GM03348 (cell line): Measurements from ENCODE around the gene IGFBP5.

Experiments used
- DNase-seq: peaks from one replicate; pipeline ENCODE4 v3.0.0; 2012; ENCODE audit warnings: low spot score

The IGFBP5 gene

DNA sequence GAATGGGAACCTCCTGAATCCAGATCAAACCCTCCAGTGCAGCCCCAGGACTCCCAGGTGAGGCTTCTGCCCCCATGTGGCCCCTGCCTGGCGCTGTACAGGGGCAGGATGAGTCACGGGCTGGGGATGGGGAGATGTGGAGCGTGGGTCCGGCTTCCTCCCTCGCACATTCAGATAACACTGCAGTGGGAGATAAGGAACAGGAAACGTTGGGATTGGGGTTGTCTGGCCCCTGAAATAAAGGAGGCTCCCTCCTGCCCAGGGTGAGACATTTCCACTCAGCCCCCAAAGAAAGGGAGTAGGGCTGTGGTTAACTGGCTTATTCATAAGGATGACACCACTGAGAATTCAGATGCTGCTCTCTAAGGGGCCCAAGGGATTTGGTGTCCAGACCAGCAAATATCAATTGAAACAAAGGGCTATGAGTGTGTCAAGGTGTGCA lies 30.7 kb downstream of the IGFBP5 start:
- DNase-seq = peak; percentile 33

DNA sequence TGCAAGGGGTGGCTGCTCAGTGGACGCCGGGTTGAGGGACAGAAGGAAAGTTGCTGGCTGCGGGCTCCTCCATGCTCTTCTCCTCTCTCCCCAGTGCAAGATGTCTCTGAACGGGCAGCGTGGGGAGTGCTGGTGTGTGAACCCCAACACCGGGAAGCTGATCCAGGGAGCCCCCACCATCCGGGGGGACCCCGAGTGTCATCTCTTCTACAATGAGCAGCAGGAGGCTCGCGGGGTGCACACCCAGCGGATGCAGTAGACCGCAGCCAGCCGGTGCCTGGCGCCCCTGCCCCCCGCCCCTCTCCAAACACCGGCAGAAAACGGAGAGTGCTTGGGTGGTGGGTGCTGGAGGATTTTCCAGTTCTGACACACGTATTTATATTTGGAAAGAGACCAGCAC lies 31.5 kb downstream of the IGFBP5 start:
- no peak for DNase-seq

DNA sequence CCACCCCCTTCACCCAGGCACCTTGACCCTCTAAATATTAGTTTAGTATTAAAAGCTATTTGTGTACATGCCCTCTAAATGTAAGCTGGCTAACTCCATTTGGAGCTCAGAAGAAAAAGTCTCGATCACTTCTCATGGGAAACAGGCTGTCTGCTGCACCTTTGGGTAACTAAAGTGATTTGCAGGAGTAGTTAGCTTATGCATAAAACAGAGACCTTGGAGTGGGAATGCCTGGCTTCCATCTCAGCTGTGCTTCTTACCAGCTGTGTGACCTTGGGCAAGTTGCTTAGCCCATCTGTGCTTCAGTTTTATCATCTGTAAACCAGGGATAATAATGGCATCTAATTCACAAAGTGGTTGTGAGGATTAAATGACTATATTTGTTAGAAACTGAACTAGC lies 32.2 kb downstream of the IGFBP5 start:
- no peak for DNase-seq

DNA sequence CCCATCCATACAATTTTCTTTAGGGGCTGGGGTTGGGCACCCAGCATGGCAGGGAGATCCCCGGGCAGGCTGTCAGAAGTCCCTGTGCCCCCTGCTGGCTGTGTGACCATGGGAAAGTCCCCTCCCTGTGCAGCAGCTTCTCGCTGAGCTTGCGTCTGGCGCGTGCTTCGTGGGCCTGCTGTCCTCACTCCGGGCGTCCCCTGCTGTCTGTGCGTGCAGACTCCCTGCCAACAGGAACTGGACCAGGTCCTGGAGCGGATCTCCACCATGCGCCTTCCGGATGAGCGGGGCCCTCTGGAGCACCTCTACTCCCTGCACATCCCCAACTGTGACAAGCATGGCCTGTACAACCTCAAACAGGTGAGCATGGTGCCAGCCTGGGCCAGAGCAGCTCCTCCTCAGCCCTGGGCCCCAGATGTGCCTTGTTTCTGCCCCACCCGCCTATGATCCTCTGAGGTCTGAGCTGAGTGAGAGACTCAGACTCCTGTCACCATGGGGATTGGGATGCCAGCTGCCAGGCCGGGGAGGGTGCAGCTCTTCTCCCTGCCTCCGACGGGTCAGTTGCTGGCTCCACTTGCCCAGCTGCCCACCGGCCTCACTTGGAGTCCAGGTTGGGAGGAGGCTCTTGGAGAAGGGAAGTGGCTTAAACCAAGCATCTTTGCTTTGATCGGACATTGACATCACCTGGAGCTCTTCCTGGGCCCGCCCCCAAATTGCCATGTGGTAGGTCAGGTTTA lies 33.5 kb downstream of the IGFBP5 start:
- no peak for DNase-seq

DNA sequence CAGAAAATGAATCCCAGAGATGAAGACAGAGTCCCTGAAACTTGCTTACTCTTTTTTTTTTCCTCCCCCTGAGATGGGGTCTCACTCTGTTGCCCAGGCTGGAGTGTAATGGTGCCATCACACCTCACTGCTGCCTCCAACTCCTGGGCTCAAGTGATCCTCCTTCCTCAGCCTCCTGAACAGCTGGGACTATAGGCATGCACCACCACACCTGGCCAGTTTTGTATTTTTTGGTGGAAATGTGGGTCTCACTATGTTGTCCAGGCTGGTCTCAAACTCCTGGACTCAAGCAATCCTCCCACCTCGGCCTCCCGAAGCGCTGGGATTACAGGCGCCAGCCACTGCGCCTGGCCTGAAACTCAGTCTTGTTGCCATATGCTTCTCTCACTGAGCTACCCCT lies 34.3 kb downstream of the IGFBP5 start:
- no peak for DNase-seq

DNA sequence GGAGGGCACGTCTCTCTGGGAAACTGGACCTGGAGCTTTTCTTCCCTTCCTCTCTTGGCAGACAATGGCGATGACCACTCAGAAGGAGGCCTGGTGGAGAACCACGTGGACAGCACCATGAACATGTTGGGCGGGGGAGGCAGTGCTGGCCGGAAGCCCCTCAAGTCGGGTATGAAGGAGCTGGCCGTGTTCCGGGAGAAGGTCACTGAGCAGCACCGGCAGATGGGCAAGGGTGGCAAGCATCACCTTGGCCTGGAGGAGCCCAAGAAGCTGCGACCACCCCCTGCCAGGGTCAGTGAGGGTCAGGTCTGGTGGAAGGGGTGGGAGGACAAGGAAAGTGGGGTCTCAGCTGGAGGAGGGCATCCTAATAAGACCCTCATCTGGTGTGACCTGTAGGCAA lies 34.9 kb downstream of the IGFBP5 start:
- no peak for DNase-seq

DNA sequence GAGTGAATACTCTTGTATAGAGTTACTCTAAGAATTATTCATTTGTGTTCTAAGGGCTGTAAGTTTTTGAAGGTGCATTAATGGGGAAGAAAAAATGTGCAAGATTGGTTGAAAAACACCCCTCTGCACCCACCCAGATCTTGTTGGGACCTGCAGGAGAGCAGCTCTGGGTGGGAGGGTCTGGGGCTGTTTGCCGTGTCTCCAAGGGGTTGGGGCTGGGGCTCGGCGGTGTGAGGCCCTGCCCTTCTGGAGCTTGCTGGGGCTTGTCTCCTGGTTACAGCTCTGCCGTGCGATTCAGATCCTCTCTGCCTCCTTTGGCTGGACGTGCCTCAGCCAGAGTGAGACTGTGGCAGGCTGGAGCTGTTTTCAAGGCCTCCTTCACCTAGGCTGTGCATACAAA lies 36.1 kb downstream of the IGFBP5 start:
- DNase-seq = no peak

DNA sequence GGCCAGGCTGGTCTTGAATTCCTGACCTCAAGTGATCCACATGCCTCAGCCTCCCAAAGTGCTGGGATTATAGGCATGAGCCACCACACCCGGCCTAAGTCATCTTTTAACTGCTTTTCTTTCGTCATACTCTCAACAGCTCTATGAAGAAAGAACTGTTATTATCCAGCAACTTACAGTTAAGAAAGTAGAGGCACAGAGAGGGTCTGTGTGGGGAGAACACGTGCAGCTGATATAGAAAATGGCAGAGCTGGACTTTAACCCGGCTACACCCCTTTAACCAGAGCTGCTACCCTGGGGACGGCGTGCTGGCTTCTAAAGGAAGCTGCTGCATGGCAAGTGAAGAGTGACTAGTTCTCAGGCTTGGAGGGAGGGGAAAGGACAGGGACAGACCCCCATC lies 36.6 kb downstream of the IGFBP5 start:
- DNase-seq = no peak

DNA sequence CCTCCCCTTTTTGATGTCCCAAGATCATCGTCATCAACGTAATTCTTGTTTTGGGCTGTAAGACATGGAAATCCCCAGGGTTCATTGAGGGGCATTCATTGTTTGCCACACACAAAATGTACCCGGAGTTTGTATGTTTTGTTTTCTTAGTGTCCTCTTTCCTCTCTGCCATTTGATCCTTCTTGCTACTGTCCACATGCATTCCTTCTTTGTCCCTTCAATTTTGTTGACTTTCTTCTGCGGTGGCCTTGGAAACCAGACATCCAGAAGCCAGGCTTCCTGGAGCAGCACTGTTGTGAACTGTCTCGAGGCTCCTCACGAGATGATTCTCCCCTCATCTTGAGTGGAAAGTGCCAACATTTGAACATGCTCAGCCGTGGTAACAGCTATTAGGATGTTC lies 37.4 kb downstream of the IGFBP5 start:
- no peak for DNase-seq

DNA sequence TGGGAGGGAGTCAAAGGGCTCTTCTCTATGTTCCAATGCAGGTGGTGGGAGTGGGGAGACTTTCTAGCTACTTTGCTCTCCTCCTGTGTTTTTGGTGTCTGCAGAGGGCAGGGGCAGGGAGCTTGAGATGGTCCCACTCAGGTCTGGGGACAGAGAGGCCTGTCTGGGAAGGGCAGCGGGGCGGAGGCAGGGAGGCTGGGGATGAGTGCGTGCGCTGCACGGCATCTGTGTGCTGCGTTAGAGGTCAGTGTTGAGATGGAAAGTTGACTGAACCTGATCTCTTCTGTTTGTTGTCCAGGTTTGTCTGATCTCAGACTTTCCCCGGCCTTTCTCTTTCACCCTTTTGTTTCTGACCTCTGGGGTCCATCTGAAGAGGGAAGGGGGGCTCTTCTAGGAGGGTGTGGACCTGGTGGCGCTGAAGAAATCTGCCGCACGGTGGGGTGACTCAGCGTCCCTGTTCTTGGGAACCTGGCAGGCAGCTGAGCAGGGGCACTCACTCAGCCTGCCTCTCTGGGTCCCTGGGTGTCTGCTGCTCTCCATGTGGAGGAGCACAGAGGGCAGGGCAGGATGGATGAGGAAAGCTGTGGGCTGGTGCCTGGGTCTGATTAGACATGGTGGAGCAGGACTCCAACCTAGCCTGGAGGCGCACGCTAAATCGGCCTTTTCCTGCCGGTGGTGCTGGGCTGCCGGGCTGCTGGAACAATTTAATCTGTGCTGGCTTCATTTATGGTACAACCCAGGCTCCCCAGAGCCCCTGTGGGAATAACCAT lies 38.1 kb downstream of the IGFBP5 start:
- DNase-seq = no peak

DNA sequence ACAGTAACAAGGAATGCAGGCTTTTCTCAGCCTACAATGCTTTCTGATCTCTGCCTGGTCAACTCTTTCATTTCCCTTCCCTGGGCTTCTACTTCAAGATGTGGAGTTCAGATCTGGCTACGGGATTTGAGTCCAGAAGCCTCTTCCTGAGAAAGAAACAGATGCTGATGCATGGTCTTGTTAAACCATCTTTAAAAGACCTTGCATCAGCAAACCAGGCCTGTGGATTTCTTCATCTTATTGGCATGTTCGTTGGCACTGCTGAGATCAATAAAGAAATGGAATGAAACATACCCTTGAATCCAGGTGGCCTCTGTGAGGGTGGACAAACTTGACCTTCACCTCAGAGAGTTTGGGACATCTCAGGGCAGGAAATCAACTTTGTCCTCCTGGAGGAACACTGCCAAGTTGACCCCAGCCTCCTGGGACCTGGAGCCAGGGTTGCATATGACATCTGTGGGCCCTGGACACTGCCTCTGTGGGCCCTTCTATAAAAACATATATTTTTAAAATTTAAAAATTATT lies 40.8 kb downstream of the IGFBP5 start:
- DNase-seq = no peak

DNA sequence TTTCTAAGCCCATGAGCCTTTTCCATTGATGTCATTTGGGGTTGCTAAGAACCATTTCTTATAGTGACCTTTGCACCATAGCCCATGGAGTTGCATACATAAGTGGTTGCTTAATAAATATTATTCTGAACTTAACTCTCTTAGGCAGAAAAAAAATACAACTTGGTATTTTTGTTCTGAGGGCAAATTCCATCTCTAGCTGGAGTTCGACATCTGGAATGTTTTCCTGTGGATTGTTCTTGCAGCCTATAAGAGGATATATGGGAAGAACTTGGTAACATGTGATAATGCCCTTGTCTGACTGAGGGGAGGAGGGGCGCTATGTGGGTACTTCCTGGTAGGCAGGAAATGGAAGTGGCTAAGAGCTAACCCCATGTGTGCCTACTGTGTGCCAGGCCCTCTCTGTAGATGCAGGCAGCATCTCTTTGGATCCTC lies 41.4 kb downstream of the IGFBP5 start:
- no peak for DNase-seq

DNA sequence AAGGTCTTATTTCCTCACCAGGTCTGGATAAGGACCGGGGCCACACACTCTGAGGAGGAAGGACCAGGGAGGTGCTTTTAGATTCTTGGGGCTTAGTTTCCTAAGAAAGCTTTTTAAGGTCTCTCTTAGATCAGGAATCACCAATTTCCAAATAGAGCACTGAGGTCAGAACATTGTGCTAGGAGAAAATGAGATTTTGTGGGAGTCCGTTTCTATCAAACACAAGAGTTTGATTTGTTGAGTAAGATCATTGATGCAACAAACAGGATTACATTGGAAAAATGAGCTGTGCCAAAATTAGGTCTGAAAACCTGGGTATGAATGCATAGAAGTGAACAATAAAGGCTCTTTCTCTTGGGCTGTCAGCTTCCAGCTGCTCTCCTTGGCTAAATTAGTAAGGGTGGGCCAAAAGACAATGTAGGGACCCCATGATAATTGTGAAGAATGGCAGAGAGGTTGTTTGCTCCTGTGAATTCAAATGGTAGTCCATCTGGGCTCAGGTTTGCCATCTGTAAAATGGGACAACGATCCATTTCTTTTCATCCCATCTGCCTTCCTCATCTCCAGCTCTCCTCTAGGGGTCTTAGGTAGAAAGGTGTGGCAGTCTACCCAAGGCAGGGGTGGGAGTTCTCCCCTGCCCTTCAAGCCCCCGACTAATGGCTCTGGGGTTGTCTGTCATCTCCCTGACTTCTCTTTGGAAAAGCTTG lies 42.1 kb downstream of the IGFBP5 start:
- no peak for DNase-seq

DNA sequence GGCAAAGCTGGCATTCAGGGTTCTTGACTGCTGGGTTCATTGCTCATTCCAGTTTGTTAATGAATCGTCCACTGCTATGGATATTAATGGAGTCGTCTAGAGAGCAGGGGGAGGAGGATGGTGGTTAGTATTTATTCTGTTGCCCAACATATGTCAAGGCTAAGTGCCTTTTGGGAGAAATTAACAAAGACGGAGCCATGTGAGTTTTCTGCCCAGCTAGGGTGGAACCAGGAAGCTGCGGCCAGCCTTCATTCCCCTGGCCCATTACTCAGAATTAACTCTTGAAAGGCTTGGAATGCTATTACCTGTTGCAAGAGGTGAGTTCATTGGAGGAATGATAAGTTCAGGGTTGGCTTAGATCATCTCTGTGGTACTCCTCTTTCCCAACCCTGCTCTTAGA lies 42.8 kb downstream of the IGFBP5 start:
- no peak for DNase-seq

DNA sequence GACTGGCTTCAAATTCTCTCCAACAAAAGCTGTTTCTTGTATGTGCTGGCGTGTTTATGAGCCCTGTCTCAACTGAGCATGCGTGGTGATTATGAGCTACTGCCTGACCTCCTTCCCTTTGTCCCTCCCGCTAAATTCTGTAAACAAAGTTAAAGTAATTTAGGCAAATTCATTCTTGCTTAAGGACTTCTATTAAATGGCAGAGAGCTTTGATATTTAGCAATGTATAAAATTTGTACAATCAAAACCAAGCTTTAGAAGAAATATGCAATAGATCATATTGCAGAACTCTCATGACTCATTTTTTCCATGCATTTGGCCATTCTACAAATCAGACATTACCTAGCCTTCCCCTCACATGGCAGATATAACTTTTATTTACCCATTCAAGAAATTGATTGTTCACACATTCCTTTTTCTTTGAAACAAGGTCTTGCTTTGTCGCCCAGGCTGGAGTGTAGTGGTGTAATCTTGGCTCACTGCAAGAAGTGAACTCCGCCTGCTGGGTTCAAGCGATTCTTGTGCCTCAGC lies 43.9 kb downstream of the IGFBP5 start:
- DNase-seq = no peak

DNA sequence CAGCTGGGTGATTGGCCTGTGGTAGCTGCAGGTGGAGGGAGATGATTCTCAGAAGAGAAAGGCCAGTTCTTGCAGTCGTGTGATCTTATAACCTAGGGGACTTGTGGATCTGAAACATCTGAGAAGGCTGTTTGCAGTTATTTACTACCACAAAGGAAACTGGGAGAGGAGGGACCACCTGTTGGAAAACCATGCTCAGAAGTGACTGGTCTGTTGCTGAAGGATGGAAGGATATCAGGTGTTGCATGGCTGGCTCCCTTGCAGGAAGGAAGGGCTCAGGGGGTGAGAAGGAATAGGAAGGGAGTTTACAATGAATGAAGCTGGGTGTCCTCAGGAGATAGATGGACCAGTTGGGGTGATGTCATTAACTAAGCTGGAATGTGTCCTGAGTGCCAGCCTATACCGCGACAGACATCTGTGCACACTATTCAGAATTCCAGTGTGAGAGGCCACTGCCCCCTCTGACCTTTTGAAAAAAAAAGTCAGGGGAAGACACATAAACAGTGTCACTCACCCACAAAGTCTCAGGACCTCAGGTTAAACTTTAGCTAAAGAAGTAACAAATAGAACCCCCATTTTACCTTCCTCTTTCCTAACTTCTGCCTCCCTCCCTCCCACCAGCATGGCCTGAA lies 44.6 kb downstream of the IGFBP5 start:
- no peak for DNase-seq

DNA sequence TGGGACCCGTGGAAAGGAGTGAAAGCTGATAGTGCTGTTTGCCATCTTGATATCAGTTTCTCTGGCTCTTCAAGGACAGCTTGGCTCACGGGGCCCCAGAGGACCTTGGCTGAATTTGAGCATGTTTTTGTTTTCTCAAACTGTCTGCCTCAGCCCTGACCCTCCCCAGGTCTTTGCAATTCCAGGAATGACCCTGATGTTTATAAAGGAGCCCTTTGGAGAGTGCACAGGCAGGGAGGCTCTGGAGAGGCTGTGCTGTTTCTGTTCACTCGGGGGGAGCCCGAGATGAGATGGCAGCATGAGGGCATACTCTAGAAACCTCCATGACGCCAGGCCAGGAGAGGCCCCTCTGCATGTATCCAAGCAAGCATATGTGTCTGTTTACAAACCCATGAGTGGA lies 45.8 kb downstream of the IGFBP5 start:
- DNase-seq = no peak

DNA sequence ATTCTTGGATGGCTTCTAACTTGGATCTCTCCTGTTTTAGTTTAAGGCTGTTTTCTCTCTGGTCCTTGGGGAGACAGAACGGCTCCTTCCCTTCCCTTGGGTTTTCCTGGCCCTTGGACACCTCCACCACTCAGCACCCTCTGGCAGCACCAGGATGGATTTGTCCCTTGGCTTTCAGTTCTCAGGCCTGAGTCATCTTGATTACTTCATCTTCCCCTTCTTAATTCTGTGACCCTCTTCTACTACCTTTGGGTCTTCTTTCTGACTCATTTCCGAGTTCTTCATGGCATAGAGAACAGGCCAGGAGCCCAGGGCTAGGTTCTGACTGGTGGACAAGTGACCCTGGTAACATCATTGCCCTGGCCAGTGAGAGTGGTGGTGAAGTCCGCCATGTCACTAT lies 47.2 kb downstream of the IGFBP5 start:
- peak; percentile 70 for DNase-seq

DNA sequence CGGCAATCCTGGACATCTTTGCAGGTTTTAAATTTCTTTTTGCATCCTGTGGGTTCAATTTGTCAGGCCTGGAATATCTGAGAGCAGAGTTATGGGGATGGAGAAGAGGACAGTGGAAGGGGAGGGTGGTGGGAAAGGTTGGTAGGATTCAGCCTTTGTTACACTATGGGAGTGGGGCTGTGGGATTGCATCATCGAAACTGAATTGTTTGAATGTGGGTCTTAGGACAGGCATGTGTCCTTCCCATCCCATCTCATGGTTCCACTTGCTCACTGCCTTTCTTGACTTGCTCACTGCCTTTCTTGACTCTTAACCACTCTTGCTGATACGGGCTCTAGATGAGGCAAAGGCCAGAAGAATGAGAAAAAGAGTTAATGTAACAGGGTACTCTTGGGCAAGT lies 49.2 kb downstream of the IGFBP5 start:
- DNase-seq = no peak

DNA sequence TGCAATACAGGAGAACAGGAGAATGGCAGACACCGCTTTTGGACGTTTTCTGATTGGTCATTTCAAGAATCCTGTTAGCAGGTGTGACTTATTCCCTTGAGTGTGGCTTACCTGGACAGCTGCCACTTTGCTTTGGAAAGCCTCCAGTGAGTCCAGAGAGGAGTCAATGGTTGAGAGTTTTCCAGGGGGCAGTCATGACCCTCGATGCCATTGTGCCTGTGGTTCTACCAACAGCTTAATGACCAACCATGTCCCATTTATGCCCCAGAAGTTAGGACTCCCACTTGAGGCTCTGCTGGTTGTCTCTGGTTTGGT lies 49.8 kb downstream of the IGFBP5 start:
- DNase-seq = no peak

DNA sequence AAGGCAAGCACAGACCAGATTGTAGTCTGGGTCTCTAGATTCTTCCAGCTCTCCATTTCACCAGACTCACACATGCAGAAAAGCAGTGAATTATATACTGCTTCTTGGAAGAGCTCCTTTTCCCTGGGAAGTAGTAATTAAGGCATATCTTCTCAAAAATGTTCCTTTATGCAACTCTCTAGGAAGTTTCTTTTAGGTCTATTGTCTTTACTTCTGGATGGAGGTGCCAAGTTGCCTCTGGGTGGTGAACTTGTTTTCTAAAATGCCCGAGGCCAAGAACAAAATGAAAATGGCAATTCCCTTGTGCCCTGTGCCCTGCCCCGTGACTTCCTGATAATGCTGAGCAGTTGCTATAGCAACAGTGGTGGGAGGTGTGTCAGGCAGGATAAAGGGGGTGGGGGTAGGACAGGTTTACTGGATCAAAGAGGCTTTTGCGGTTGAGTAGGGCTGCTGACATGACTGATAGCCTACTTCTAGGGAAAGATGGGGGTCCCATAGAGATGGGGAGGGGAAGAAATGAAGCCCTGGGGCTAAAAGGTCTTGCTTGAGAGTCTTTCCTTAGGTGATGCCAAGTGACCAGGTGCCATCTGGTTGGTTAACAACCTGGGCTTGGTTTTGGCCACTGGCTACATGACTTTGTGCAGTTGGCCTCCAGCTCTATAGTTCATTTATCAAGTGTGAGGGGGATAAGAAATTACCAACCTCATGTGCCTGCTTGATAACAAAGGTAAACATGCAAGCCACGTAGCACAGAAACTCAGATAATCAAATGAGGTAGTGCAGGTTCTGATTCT lies 50.3 kb downstream of the IGFBP5 start:
- DNase-seq = no peak
